PC-3 (cell line): ENCODE data around the gene EIF4A3.

Experiments used
- EZH2 ChIP-seq: fragments of 300-600 bp; sonication (generic); IDR thresholded peaks from one replicate; pipeline ENCODE4 v1.6.1; 2017; ENCODE audit warnings: antibody characterized with exemption, mild to moderate bottlenecking, low read length; ENCODE audit not compliant: unreplicated experiment
- TF ChIP-seq, protein P1 (sequence below): fragments of 300-600 bp; sonication (generic); conservative IDR thresholded peaks from 2 replicates; pipeline ENCODE4 v1.5.1; 2017; ENCODE audit warnings: antibody characterized with exemption, low read depth, mild to moderate bottlenecking, low read length

DNA sequence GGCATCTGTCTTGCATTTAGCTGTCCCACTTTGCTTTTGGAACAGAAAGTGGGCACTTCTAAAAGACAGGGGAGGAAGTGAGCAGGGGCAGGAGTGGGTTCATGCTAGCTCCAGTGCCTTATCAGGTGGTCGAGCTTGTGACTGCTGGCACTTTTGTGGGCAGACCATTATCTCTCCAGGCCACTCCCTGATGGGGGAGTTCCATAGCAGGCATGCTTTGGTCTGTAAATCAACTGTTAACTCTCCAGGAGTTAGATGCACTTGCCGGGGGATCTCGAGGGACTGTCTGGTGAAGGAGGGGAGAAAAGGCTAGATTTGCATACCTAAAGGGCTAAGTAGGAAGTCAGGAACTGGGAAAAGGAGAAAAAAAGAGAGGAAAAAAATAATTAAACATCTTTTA is 13.6 kb upstream of the EIF4A3 start:
- TF ChIP-seq, protein P1, sequence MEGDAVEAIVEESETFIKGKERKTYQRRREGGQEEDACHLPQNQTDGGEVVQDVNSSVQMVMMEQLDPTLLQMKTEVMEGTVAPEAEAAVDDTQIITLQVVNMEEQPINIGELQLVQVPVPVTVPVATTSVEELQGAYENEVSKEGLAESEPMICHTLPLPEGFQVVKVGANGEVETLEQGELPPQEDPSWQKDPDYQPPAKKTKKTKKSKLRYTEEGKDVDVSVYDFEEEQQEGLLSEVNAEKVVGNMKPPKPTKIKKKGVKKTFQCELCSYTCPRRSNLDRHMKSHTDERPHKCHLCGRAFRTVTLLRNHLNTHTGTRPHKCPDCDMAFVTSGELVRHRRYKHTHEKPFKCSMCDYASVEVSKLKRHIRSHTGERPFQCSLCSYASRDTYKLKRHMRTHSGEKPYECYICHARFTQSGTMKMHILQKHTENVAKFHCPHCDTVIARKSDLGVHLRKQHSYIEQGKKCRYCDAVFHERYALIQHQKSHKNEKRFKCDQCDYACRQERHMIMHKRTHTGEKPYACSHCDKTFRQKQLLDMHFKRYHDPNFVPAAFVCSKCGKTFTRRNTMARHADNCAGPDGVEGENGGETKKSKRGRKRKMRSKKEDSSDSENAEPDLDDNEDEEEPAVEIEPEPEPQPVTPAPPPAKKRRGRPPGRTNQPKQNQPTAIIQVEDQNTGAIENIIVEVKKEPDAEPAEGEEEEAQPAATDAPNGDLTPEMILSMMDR = no peak
- TF ChIP-seq EZH2 = no peak
